Activated naive CD8-positive, alpha-beta T cell (primary cell): Measurements from ENCODE around the gene AEN.

Experiments
- H3K27ac Mint-ChIP-seq: one replicate; pipeline ENCODE4 v1.8.0; 2021; ENCODE audit warnings: mixed read lengths
- H3K27me3 Mint-ChIP-seq: one replicate; pipeline ENCODE4 v1.8.0; 2021; ENCODE audit warnings: mixed read lengths
- H3K36me3 Mint-ChIP-seq: one replicate; pipeline ENCODE4 v1.8.0; 2021; ENCODE audit warnings: mixed read lengths
- H3K4me1 Mint-ChIP-seq: one replicate; pipeline ENCODE4 v1.8.0; 2021; ENCODE audit warnings: low read depth, mixed read lengths
- H3K4me3 Mint-ChIP-seq: one replicate; pipeline ENCODE4 v1.8.0; 2021; ENCODE audit warnings: mild to moderate bottlenecking, mixed read lengths
- H3K9me3 Mint-ChIP-seq: one replicate; pipeline ENCODE4 v1.8.0; 2021; ENCODE audit warnings: low read depth, mixed read lengths

Gene AEN

DNA sequence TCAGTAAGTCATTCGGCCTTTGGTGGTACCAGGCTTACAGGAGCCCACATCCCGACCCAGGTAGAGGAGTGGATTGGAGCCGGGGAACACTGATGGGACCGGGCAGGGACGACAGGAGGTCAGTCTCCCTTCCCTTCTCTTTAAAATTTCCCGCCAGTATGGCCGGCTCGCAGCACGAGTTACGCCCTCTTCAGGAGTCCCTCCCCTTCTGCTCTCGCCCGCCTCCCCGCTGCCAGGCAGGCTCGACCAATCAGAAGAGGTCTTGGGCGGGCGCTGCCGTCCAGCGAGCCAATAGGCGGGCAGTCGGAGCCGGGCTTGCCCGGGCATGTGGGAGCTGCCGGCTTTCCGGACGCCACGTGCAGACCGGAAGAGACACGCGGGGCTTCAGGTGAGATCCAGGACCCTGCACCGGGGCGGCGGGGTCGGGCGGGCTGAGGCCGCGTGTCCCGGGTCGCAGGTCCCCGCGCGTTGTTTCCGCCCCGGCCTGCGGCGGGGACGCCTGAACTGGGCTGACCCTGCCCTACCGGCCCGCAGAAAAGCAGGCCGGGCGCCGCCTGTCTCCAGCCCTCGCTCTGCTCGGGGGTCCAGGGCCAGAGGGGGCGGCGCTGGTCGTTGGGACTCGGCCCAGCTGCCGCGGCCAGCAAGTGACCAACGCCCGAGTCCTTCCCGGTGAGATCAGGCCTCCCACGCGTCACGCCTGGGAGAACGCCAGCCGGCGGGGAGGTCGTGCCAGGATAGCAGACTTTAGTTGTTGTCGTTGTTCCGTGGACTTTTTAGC lies at the start of gene AEN:
TSS of gene AEN (plus strand) at position 346 of the 778 bp plus-strand sequence. CDS start 4,870 bp downstream, outside the sequence.
- peaks cover 2% of the 10 kb centered on the region for H3K27me3 Mint-ChIP-seq
- H3K4me1 Mint-ChIP-seq = peaks cover 35% of the 10 kb centered on the region
- H3K4me3 Mint-ChIP-seq = peak within 1 kb of the TSS; percentile 98
- H3K36me3 Mint-ChIP-seq = peaks cover 6% of the 10 kb centered on the region
- H3K9me3 Mint-ChIP-seq = no peaks in the 10 kb centered on the region
- H3K27ac Mint-ChIP-seq = peak within 1 kb of the TSS; percentile 97

DNA sequence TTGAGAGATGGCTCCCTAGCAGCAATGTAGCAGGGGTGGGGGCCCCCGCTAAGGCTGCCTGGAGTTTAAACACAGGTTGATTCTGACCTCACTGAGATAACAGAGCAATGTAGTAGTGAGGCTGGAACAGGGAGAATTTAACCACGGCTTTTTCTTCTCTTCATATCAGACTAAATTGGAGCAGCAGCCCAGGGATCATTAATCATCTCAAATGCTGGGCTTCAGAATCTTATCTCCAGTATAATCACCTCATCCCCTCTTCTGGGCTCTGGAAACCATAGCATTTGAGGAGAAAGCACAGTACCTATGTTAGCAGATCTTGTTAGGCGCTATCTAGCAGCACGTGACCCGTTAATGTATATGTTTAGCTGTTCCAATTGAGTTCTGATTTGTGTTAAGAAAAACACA lies 49.3 kb upstream of the AEN start:
- Mint-ChIP-seq H3K27me3 (no peaks in the 10 kb centered on the region), H3K27ac (no peak overlapping the region), H3K9me3 (no peaks in the 10 kb centered on the region), H3K4me3 (no peak overlapping the region), H3K36me3 (no peaks in the 10 kb centered on the region), H3K4me1 (no peaks in the 10 kb centered on the region)

DNA sequence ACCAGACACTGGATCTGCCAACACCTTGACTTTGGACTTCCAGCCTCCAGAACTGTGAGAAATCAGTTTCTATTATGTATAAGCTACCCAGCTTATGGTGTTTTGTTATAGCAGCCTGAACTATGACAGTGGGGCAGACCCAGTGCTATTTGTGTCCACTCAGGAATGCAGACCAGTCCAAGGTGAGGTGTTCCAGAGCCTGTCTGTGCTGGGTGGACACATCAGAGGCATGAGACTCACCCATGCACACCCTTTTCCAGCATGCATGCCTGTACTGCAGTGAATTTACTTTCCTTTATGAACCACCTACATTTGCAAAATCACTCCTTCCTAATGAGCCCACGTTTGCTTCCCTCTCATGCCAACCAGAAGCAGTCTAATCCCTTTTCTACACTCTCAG lies 47.1 kb upstream of the AEN start:
- H3K4me1 Mint-ChIP-seq = no peaks in the 10 kb centered on the region
- no peaks in the 10 kb centered on the region for H3K27me3 Mint-ChIP-seq
- no peak overlapping the region for H3K27ac Mint-ChIP-seq
- no peaks in the 10 kb centered on the region for H3K9me3 Mint-ChIP-seq
- H3K4me3 Mint-ChIP-seq = no peak overlapping the region
- no peaks in the 10 kb centered on the region for H3K36me3 Mint-ChIP-seq

DNA sequence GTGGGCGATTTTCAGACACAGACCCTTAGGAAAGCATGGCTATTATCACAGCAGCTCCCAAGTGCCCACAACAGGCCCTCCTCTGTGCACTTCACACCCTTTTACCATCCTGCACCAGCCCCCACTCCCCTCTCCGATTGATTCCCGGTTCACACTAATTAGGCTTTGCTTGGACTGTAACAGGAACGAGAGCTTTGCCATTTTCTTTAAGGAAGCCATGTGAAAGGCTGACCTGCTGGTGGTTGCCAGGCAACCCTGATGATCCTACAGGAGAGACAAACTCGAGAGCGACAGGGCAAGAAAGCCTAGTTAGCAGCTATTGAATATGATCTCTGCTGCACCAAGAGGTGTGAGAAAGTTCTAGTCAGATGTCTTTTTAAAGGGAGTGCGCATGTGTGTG lies 46.5 kb upstream of the AEN start:
- H3K27me3 Mint-ChIP-seq = no peaks in the 10 kb centered on the region
- no peaks in the 10 kb centered on the region for H3K9me3 Mint-ChIP-seq
- no peak overlapping the region for H3K4me3 Mint-ChIP-seq
- H3K36me3 Mint-ChIP-seq = no peaks in the 10 kb centered on the region
- H3K27ac Mint-ChIP-seq = no peak overlapping the region
- no peaks in the 10 kb centered on the region for H3K4me1 Mint-ChIP-seq

- Mint-ChIP-seq H3K36me3 (peaks cover 2% of the 10 kb centered on the region), H3K9me3 (no peaks in the 10 kb centered on the region), H3K4me3 (no peak overlapping the region), H3K27me3 (no peaks in the 10 kb centered on the region), H3K27ac (no peak overlapping the region), H3K4me1 (no peaks in the 10 kb centered on the region)
Observed at GRCh38 chr15:88579322-88579721, 41.8 kb upstream of the AEN start.

GRCh38 chr15:88580532-88580931 lies 40.6 kb upstream of the AEN start:
- no peak overlapping the region for H3K27ac Mint-ChIP-seq
- no peaks in the 10 kb centered on the region for H3K9me3 Mint-ChIP-seq
- no peaks in the 10 kb centered on the region for H3K27me3 Mint-ChIP-seq

GRCh38 chr15:88586401-88587162 lies 34.6 kb upstream of the AEN start:
- no peak overlapping the region for H3K27ac Mint-ChIP-seq
- no peaks in the 10 kb centered on the region for H3K4me1 Mint-ChIP-seq
- H3K36me3 Mint-ChIP-seq = peaks cover 6% of the 10 kb centered on the region
- no peaks in the 10 kb centered on the region for H3K27me3 Mint-ChIP-seq
- H3K9me3 Mint-ChIP-seq = no peaks in the 10 kb centered on the region
- H3K4me3 Mint-ChIP-seq = no peak overlapping the region

More at GRCh38 chr15:88580532-88580931, 40.6 kb upstream of the AEN start:
- H3K36me3 Mint-ChIP-seq = peaks cover 6% of the 10 kb centered on the region
- no peak overlapping the region for H3K4me3 Mint-ChIP-seq
- no peaks in the 10 kb centered on the region for H3K4me1 Mint-ChIP-seq

GRCh38 chr15:88590759-88591158 lies 30.4 kb upstream of the AEN start:
- Mint-ChIP-seq H3K4me3 (no peak overlapping the region), H3K27ac (no peak overlapping the region), H3K9me3 (no peaks in the 10 kb centered on the region), H3K4me1 (peaks cover 2% of the 10 kb centered on the region), H3K36me3 (no peaks in the 10 kb centered on the region), H3K27me3 (no peaks in the 10 kb centered on the region)

- Mint-ChIP-seq H3K4me1 (peaks cover 2% of the 10 kb centered on the region), H3K36me3 (no peaks in the 10 kb centered on the region), H3K27me3 (no peaks in the 10 kb centered on the region), H3K27ac (no peak overlapping the region), H3K4me3 (no peak overlapping the region), H3K9me3 (no peaks in the 10 kb centered on the region)
Observed at GRCh38 chr15:88591384-88591783, 29.8 kb upstream of the AEN start.

- Mint-ChIP-seq H3K27me3 (peaks cover 40% of the 10 kb centered on the region), H3K9me3 (no peaks in the 10 kb centered on the region), H3K27ac (no peak overlapping the region), H3K4me1 (peaks cover 18% of the 10 kb centered on the region), H3K36me3 (no peaks in the 10 kb centered on the region), H3K4me3 (peak overlapping the region; percentile 69)
Observed at GRCh38 chr15:88603885-88604284, 17.3 kb upstream of the AEN start.

DNA sequence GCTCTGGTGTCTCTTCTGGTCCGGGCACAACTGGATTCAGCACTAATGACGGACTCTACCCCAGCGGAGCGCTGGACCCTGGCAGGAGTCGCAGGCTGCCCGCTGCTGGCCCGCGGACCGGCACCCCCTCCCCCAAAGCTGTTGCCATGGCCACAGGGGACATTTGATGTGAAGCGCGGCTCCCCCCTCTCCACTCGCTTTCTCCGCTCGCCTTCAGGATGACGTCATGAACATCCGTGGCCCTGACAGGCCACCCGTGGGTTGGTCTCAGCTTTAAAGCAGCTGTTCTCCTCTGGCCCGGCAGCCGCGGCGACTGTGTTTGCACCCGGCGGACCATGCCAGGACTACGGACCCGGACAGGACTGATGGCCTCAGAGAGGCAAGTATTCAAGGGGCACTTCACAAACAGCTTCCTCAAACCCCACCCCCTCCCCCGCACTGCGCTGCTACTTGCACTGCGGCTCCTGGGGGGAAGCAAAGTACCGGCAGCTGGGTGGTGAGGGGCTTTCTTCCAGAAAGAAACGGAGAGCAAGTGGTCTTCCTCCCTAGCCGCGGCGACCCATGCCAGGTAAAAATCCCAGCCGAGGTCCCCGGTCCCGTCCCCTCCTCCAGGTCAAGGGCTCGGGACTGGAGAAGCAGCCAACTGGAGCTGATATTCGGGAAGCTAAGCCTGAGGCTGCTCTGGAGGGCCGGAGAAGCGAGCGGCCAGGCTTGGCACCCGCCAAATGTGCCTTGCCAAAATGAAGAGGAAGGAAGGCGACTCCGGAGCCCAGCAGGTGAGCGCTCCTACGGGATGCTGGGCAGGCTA lies 16.6 kb upstream of the AEN start:
- Mint-ChIP-seq H3K36me3 (peaks cover 3% of the 10 kb centered on the region), H3K4me3 (peak overlapping the region; percentile 58), H3K27me3 (peaks cover 45% of the 10 kb centered on the region), H3K4me1 (peaks cover 18% of the 10 kb centered on the region), H3K9me3 (no peaks in the 10 kb centered on the region), H3K27ac (no peak overlapping the region)

DNA sequence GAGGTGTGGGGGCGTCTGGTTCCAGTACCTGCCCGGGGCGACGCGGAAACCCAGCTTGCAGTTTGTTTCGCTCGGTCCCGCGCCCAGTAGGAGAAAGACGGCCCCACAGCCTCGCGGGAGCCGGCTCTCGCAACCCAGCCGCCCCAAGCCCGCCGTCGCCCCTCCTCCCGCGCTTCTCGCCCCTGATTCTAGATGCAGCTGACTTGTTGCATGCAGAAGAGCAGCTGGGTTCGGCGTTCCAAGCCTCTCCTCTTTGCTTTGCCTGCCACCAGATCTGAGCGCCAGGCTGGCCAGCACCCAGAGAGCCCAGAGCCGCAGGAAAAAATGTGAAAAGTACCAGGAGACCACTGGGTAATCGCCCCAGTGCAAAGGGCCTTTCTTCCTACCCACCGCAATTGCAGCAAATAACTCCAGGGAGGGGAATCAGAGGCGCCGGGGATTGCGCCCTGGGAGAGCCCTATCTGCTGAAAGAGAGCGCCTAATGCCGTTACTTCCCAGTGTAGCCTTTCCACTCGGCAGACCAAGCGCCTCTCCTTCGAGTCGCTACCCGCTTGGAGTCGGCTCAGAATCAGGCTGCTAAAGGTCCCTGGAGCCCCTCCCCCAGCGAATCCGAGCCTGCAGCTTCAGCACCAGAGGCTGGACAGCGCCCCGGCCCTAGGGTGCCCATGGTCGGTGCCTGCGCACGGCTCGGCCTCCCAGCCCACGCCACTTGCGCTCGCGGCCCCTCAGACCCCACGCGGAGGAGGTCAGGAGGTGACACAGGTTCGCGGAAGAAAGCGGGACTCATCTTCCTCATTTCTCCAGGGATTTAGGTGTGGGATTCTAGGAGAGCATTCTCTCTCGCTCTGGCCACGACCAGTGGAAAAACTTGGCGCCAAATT lies 15.7 kb upstream of the AEN start:
- Mint-ChIP-seq H3K4me3 (peak overlapping the region; percentile 58), H3K36me3 (peaks cover 5% of the 10 kb centered on the region), H3K4me1 (peaks cover 18% of the 10 kb centered on the region), H3K27me3 (peaks cover 50% of the 10 kb centered on the region), H3K27ac (no peak overlapping the region), H3K9me3 (no peaks in the 10 kb centered on the region)

DNA sequence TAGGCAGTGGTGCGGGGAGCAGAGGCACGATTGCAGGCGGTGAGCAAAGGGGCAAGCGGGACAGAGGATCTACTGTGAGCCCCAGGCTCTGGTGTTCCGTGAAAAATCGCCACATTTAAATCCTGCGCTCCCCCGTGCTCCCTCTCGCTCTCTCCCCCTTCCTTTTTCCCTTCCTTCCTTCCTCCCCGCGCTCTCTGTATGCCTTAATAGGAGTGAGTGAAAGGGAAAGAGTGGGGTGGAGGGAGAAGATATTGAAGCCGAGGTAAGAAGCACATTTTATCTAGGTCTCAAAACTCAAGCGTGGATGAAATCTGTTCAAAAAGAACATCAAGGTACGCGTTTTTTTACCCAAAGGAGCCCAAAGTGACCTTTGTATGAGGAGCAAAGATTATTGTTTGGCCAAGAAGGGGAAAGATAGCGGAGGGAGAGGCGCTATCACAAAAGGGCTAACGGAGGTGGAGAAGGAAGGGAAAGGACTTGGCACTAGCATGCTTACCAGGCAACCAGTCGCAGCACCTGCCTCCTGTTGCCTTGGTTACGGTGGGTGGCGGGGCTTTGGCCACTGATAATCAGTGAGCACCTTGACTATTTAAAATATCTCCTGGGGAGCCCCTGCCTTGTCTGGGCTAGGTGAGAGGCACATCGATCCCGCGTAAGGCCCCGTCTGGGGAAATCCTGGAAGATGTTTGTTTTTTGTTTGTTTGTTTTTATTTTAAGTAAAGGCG lies 14.9 kb upstream of the AEN start:
- Mint-ChIP-seq H3K9me3 (no peaks in the 10 kb centered on the region), H3K36me3 (peaks cover 5% of the 10 kb centered on the region), H3K4me1 (peaks cover 18% of the 10 kb centered on the region), H3K27me3 (peaks cover 51% of the 10 kb centered on the region), H3K27ac (no peak overlapping the region), H3K4me3 (peak overlapping the region; percentile 32)

- peaks cover 5% of the 10 kb centered on the region for H3K36me3 Mint-ChIP-seq
- no peaks in the 10 kb centered on the region for H3K9me3 Mint-ChIP-seq
- no peak overlapping the region for H3K27ac Mint-ChIP-seq
- H3K4me1 Mint-ChIP-seq = peaks cover 18% of the 10 kb centered on the region
- no peak overlapping the region for H3K4me3 Mint-ChIP-seq
- H3K27me3 Mint-ChIP-seq = peaks cover 51% of the 10 kb centered on the region
Observed at GRCh38 chr15:88607951-88608350, 13.2 kb upstream of the AEN start.
